Urinary bladder (tissue), 4 donors: ENCODE results near the gene PDLIM1. TPM values are rescaled to one million over a fixed set of nuclear protein-coding genes. Genes with fewer than 3 reads are reported as not detected.

Source experiments
- DNase-seq: peaks from one replicate; pipeline ENCODE4 v3.0.0-alpha.2; 2015; ENCODE audit errors: extremely low spot score
- H3K27ac ChIP-seq: one replicate; pipeline ENCODE4 v1.5.1; 2013; ENCODE audit warnings: low read depth, mild to moderate bottlenecking, moderate library complexity
- H3K36me3 ChIP-seq: one replicate; pipeline ENCODE4 v1.6.1; 2013; ENCODE audit warnings: mild to moderate bottlenecking, moderate library complexity; ENCODE audit not compliant: insufficient read depth
- H3K4me1 ChIP-seq: one replicate; pipeline ENCODE4 v1.6.1; 2013; ENCODE audit warnings: mild to moderate bottlenecking, moderate library complexity; ENCODE audit not compliant: insufficient read depth
- H3K4me3 ChIP-seq: one replicate; pipeline ENCODE4 v1.5.1; 2013; ENCODE audit warnings: low read depth, low read length
- WGBS: extraction: QIAGEN DNeasy Blood & Tissue Kit; methylation state at CpG from one replicate; pipeline ENCODE4 v1.1.7; 2013; 5-methylcytosine and 5-hydroxymethylcytosine counted together
- polyA plus RNA-seq: library from polyadenylated mRNA; stranded (reverse); fragments of 200-250 nt; gene quantifications from one replicate; pipeline ENCODE4 v1.2.3, GENCODE V29; 2013
- total RNA-seq: library from RNA; depleted of rRNA; stranded (reverse); fragments of >200 nt; gene quantifications from one replicate; pipeline ENCODE4 v1.2.3, GENCODE V29; 2014
- donor health status: healthy with polysubstance abuse.
- donor health status: healthy.

PDLIM1 gene
- total and polyA plus RNA-seq, 2 donors = 24.4 to 217 TPM

DNA sequence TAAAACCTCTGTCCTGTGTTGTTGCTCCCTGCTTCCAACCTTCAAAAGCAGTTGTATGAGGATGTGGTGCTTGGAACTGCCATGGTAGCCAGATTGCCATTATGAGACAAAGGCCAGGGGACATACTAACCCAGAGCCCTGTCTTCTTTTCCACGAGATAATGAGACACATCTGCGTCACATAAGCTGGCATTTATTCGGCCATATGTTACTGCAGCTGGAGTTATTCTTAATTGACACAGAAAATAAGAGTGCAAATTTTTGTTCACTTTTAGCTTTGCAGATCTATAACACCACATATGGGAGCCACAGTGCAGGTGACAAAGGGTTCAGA, 15.5 kb upstream of the PDLIM1 start:
- 72% methylated on average over 3 of the region's 3 CpGs for WGBS
- no peak for DNase-seq
- H3K4me3 ChIP-seq = no peak overlapping the region
- no peaks in the 10 kb centered on the region for H3K4me1 ChIP-seq
- H3K36me3 ChIP-seq = no peaks in the 10 kb centered on the region
- H3K27ac ChIP-seq = no peak overlapping the region

DNA sequence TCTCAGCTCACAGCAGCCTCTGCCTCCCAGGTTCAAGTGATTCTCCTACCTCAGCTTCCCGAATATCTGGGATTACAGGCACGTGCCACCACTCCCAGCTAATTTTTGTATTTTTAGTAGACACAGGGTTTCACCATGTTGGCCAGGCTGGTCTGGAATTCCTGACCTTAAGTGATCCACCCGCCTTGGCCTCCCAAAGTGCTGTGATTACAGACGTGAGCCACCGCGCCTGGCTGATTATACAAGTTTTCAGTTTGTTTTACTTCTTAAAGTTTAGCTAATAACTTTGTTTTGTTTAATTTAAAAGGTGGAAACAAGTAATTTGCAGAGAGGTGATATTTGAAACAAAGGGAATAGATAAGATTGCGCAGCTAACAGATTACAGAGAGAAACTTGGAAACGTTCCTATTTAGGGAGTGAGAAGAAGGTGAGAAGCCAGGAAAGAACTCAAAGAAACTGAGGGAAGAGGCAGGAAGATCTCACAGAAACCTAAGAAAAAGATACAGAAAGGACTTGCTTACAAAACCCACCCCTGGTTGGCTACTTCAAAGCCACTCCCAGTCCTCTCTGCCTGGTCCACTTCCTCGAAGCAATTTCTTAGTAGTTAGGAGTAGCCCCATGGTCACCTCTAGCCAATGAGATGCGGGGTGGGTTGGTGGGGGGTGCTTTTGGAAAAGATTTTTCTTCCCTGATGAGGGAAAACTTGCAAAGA, 15.0 kb upstream of the PDLIM1 start:
- DNase-seq = no peak
- 48% methylated on average over 10 of the region's 10 CpGs for whole genome bisulfite sequencing
- Histone ChIP-seq H3K4me3 (no peak overlapping the region), H3K27ac (no peak overlapping the region), H3K4me1 (no peaks in the 10 kb centered on the region), H3K36me3 (no peaks in the 10 kb centered on the region)

DNA sequence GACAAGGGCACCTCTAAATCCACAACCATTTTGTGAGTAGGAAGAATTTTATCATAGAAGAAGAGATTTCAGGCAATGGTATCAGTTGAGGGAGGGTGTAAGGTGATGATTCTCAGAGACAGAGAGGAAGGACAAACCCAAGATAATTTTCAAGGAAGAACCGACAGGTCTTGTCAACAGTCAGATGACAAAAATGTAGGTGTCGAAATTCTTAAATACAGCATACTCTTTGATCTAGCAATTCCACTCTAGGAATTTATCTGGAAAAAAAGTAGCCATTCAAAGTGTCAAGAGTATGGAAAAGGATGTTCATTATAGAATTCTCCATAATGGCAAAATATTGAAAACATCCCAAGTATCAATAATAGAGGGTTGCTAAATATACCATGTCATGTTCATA, 14.2 kb upstream of the PDLIM1 start:
- H3K27ac ChIP-seq = no peak overlapping the region
- H3K36me3 ChIP-seq = no peaks in the 10 kb centered on the region
- no peak for DNase-seq
- H3K4me3 ChIP-seq = no peak overlapping the region
- no peaks in the 10 kb centered on the region for H3K4me1 ChIP-seq
- WGBS = 86% methylated on average over 2 of the region's 2 CpGs

DNA sequence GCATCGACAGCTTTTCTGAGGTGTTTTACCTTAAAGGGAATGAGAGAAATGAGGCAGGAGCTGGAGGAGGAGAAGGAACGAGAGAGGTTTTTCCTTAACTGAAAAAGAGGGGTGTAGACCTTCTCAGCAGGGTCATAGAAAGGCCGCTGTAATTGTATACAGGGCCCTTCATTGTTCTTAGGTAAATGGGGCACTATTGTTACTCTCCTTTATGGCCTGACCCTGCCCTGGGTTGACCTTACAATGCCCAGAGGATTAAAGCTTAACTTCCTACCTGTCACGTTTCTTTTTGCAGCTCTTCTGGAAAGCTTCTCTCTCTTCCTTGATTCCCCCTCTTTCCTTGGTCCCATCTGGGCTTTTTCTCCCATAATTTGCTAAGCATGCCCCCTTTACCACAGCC, 13.7 kb upstream of the PDLIM1 start:
- Histone ChIP-seq H3K4me1 (no peaks in the 10 kb centered on the region), H3K36me3 (no peaks in the 10 kb centered on the region), H3K27ac (no peak overlapping the region), H3K4me3 (no peak overlapping the region)
- 92% methylated on average over 4 of the region's 4 CpGs for WGBS
- DNase-seq = no peak

DNA sequence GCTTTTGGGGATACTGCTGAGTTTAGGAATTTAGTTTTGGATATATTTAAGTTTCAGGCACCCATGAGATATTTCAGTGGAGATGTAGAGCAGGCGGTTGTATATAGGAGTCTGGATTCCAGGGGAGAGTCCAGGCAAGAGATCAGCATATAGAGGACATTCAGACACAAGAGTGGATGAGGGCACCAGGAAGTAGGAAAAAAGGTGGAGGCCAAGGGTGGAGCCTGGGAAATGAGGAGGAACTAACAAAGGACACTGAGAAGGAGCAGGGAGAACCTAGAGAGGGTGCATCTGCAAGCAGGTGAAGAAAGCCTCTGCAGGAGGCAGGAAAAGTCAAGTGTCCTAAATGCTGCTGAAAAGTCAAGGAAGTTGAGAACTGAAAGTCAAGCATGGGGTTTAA, 13.1 kb upstream of the PDLIM1 start:
- no peak overlapping the region for H3K27ac ChIP-seq
- WGBS = 91% methylated on average over 1 of the region's 1 CpG
- H3K4me1 ChIP-seq = no peaks in the 10 kb centered on the region
- no peak overlapping the region for H3K4me3 ChIP-seq
- no peak for DNase-seq
- H3K36me3 ChIP-seq = no peaks in the 10 kb centered on the region

DNA sequence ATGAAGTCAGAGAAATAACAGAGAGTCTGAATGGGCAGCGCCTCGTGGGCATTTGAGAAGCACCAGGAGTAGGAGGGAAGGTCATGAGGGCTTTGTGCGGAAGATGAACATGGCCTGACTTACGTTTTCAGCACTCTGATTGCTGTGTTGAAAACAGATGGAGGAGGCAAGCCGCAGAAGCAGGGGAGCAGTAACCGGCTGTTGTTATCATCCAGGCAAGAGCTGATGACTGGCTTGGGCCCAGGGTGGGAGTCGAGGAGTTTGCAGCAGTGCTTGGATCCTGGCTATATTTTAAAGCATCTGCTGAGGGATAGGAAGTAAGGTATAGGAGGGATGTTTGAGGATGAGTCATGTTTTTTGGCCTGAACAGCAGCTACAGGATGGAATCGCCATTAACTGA, 12.7 kb upstream of the PDLIM1 start:
- H3K36me3 ChIP-seq = no peaks in the 10 kb centered on the region
- H3K27ac ChIP-seq = no peak overlapping the region
- WGBS = 62% methylated on average over 8 of the region's 8 CpGs
- no peak overlapping the region for H3K4me3 ChIP-seq
- no peak for DNase-seq
- no peaks in the 10 kb centered on the region for H3K4me1 ChIP-seq

DNA sequence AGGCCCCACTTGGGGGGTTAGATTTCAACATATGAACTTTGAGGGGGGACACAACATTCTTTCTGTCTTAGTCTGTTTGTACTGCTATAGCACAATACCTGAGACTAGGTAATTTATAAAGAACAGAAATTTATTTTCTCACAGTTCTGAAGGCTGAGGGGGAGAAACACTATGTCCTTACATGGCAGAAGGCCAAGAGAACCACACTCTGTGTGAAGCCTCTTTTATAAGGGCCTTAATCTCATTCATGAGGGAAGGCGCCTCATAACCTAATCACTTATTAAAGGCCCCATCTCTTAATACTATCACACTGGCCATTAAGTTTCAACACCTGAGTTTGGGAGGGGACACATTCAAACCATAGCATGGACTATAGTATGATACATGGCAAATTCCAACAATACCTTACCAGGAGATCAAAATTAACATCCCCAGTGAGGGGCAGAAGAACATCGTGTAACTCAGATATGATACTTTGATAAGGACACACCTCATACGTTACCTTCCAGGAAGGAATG, 9.3 kb upstream of the PDLIM1 start:
- Histone ChIP-seq H3K4me3 (no peak overlapping the region), H3K36me3 (no peaks in the 10 kb centered on the region), H3K4me1 (no peaks in the 10 kb centered on the region), H3K27ac (no peak overlapping the region)
- DNase-seq = no peak
- 85% methylated on average over 3 of the region's 3 CpGs for WGBS

DNA sequence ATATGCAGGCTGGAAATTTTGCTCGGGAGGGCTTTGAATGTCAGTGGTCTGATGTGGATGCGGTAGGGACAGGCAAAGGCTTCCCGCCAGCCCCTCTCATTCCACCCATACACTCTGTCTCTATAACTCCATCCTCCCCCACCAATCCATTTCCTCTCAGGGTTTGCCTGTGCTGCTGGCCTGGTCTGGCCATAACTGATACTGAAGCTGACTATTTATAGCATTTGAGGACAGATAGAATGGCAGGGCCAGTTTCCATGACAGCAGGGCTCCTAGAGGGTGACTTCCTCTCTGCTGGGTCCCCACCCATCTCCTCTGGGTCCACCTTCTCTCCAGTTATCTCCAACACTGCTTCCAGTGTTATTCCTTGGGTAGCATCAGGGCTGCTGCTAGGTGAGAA, 6.6 kb upstream of the PDLIM1 start:
- H3K4me1 ChIP-seq = no peaks in the 10 kb centered on the region
- no peak overlapping the region for H3K27ac ChIP-seq
- 95% methylated on average over 3 of the region's 3 CpGs for WGBS
- no peaks in the 10 kb centered on the region for H3K36me3 ChIP-seq
- H3K4me3 ChIP-seq = no peak overlapping the region
- DNase-seq = no peak

DNA sequence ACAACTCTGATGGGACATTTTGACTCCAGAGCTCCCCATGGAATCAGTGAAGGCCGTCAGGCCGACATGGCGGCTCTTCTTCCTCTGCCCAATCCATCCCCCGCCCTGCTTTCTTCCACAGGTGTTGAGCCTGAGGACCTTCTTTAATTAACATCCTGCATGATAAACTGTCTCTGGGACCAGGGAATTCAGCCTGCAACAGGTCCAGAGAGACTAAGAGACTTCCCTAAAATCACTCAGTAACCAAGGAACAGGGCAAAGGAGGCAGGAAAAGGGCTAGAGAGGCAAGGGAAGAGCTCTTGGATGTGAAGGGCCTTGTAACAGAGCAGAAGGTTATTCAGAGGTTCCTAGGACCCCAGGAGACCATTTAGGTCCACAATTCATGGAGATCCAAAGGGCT, 6.0 kb upstream of the PDLIM1 start:
- WGBS = 96% methylated on average over 4 of the region's 4 CpGs
- no peak for DNase-seq

DNA sequence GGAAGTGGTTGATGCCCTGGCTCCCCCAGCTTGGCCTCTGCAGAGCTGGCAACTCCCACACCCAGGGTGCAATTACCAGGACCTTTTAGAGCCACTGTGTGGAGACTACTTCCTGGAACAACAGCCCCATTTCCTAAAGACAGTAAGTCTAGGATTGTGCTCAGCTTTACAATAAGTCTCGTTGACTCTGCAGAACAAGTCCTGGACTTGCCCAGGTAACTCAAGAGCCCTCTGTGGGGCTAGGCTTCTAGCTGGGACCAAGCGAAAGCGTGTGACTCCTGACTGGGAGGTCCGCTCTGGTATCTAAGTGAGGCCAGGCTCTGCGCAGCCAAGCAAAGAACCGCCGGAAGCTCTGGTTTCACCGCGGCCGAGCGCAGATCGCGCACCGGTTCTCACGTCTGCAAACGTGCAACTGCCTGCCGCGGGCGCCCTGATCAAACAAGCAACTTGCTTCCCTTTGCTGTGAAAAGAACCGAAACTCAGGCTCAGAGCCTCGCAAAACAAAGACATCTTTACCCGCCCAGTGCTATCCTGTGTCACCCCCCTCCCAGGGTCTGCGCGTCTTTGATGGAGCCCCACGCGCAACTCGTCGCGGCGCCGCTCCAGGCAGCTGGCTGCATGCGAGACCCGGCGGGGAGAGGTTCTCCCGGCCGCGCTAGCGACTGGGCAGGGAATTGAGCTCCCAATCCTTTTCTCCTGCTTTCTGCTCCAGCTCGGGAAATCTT, 4.4 kb upstream of the PDLIM1 start:
- H3K4me3 ChIP-seq = peak overlapping the region; percentile 25
- peak; percentile 47 for DNase-seq
- H3K27ac ChIP-seq = peak overlapping the region; percentile 46
- 4% methylated on average over 39 of the region's 39 CpGs for WGBS
- H3K36me3 ChIP-seq = no peaks in the 10 kb centered on the region
- H3K4me1 ChIP-seq = no peaks in the 10 kb centered on the region

More for the DNA sequence above, 6.0 kb upstream of the PDLIM1 start:
- Histone ChIP-seq H3K4me3 (no peak overlapping the region), H3K36me3 (no peaks in the 10 kb centered on the region), H3K27ac (no peak overlapping the region), H3K4me1 (no peaks in the 10 kb centered on the region)

DNA sequence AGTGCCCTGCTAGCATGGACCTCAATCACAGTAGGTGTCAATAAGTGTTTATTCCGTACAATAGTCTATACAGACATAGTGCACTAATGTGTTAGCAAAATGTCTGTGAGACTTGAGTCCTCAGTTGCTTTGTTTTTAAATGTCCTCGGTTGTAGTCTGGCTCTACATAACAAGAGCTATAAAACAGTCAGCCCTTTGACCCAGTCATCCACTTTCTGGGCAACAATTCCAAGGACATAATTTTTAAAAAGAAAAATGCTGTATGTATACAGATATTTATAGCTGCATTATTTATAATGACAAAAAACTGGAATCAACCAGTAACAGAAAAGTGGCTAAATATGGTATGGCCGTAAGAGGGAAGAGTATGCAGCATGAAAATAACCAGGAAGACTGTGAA, 2.8 kb upstream of the PDLIM1 start:
- H3K27ac ChIP-seq = no peak overlapping the region

DNA sequence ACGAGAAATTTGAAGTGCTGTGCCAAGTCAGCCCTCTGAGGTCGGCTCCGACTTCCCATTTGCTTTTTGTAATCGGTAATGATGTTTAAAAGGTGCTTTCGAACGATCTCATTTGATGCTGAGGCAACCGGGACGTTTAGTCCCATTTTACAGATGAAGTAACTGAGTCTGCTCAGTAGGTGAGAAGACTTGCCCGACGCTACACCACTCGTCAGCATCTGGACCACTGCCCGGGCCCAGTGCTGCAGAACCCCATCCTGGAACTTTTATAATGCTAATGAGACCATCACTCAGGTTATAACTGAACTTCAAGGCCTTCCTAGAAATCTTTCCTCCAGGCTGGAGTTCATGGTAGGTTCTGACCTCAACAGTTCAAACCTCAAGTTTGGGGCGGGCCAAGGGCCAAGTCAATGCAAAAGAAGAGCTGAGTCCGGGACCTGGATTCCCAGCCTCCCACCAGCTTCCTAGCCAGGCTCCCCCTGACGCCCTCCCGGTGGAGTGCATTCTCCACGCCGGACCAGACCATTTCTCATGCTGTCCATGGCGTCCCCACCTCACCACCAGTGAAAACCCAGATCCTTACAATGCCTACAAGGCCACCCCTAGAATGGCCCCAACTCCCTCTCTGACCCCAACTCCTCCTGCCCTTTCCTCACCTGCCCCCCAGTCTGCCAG, 699 bp upstream of the PDLIM1 start:
- H3K27ac ChIP-seq = peak overlapping the region; percentile 65
- H3K36me3 ChIP-seq = no peaks in the 10 kb centered on the region
- H3K4me1 ChIP-seq = peaks cover 1% of the 10 kb centered on the region
- no peak for DNase-seq
- 68% methylated on average over 19 of the region's 19 CpGs for WGBS
- peak overlapping the region; percentile 79 for H3K4me3 ChIP-seq

More for the DNA sequence above, 2.8 kb upstream of the PDLIM1 start:
- 61% methylated on average over 3 of the region's 3 CpGs for WGBS
- H3K4me1 ChIP-seq = peaks cover 1% of the 10 kb centered on the region
- no peak for DNase-seq
- no peaks in the 10 kb centered on the region for H3K36me3 ChIP-seq
- H3K4me3 ChIP-seq = no peak overlapping the region

DNA sequence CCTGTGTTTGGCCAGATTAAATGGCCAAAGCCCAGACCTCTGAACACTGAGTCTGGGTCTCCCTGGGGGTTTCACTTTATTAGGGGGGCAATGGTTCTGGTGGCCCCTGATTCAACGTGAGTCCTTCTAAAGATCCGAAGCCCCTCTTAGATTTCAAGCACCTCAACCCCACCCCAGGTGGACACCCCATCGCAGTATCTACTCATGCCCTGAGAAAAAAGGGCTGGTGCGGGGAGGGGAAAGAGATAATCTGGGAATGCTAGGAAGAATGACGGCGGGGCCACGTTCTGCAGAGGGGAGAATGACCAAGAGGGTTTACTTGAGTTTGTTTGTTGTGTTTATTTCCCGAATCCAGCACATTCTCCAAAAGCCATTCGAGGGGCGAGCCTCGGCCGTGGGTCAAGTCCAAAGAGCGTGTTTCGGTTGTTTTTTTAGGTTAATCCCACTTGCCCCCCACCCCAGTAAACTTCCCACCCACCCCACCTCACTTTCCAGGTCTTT, 832 bp downstream of the PDLIM1 start:
- no peaks in the 10 kb centered on the region for H3K36me3 ChIP-seq

More for the DNA sequence above, 832 bp downstream of the PDLIM1 start:
- 32% methylated on average over 14 of the region's 14 CpGs for WGBS
- Histone ChIP-seq H3K4me1 (peaks cover 1% of the 10 kb centered on the region), H3K27ac (peak overlapping the region; percentile 92), H3K4me3 (peak overlapping the region; percentile 79)
- no peak for DNase-seq
